ENCODE results near the gene IFT25.

DNA sequence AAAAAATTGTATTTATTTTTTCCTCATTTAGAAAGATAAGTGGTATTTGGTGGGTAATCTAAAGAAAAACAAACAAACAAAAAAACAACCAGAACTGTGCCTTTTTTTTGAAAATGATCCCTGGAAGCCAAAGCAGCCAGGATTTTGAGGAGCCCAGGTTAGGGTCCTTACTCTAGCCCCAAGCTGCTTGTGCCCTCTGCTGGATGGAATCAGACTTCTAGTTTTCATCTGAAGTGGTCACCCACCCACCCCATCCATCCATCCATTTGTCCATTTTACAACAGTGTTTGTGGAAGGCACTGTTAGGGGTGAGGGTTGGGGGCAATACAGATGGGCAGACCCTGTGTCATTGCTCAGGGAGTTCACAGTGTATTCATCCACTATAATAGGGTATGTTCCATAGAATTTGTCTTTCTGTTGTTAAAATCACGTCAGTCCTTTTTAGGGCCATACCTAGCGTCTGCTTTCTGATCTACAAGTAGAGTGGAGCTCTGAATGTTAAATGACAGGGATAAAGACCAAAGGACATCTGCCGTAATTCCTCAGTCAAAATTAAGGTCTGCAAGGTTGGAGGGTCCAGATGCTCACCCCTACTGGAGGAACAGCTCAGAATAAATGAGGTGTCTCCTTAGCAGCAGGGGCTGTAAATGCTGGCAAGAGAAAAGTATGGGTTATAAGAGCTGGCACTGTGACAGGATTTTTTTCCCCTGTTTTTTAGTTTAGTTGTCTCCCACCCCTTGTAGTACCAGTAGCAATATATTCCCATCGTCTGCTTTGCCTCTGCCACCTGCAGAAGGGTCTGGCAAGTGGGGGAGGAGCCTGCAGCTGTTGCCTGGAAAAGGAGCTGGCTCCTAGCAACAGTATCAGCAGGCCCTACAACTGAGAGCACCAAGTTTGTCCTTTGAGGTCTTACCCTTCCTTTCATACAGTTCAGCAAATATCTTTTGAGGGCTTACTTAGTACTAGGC is 3.8 kb upstream of the IFT25 start:
- TF ChIP-seq, protein P1, sequence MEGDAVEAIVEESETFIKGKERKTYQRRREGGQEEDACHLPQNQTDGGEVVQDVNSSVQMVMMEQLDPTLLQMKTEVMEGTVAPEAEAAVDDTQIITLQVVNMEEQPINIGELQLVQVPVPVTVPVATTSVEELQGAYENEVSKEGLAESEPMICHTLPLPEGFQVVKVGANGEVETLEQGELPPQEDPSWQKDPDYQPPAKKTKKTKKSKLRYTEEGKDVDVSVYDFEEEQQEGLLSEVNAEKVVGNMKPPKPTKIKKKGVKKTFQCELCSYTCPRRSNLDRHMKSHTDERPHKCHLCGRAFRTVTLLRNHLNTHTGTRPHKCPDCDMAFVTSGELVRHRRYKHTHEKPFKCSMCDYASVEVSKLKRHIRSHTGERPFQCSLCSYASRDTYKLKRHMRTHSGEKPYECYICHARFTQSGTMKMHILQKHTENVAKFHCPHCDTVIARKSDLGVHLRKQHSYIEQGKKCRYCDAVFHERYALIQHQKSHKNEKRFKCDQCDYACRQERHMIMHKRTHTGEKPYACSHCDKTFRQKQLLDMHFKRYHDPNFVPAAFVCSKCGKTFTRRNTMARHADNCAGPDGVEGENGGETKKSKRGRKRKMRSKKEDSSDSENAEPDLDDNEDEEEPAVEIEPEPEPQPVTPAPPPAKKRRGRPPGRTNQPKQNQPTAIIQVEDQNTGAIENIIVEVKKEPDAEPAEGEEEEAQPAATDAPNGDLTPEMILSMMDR (conservative IDR thresholded peaks at IDR 0.05), result peak; percentile 71
- TF ChIP-seq EZH2 (IDR thresholded peaks at IDR 0.05; ENCODE audit: low read depth), result no peak
